ENCODE data around the gene CCNI2. TPM values are rescaled to one million over a fixed set of nuclear protein-coding genes. Genes with fewer than 3 reads are reported as not detected.

CCNI2 gene
- total RNA-seq, 1 experiment from 2014 or later = 1.7 TPM

DNA sequence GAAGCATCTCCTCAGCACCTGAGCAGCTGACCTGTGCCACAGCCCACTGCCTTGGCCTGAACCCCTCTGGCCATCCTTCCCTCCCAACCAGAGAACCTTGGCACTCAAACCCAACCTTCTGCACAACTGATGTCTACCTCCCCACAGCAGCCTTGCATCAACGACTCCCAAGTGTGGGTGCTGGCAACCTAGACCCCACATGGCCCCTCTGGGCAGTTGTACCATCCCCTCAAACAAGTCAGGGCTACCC is 19.5 kb downstream of the CCNI2 start:
- no peak for DNase-seq (ENCODE audit: low spot score)
- H3K36me3 Mint-ChIP-seq = 0 out of 2 replicates have a peak, but pooled peaks cover 2% of the 10 kb centered on the region
- POLR2A ChIA-PET = no interaction called here
- ATAC-seq = no peak
- H3K4me3 Mint-ChIP-seq = no peak overlapping the region
- no peaks in the 10 kb centered on the region for H3K27me3 Mint-ChIP-seq (ENCODE audit: low read depth)
- peaks cover 10% of the 10 kb centered on the region for H3K4me1 Mint-ChIP-seq
- TF ChIP-seq NFYB (CRISPR knock-in tag; conservative IDR thresholded peaks at IDR 0.05; ENCODE audit: low read depth) (no peak), ZMAT4 (CRISPR knock-in tag; IDR thresholded peaks at IDR 0.05) (no peak), SMAD4 (CRISPR knock-in tag; IDR thresholded peaks at IDR 0.05) (no peak), MLX (CRISPR knock-in tag; IDR thresholded peaks at IDR 0.05) (no peak), ZNF423 (CRISPR knock-in tag; IDR thresholded peaks at IDR 0.05) (no peak), JAZF1 (CRISPR knock-in tag; IDR thresholded peaks at IDR 0.05) (no peak), TCF7 (CRISPR knock-in tag; IDR thresholded peaks at IDR 0.05; ENCODE audit: low read depth) (no peak), ATF2 (CRISPR knock-in tag; IDR thresholded peaks at IDR 0.05; ENCODE audit: borderline replicate concordance, low read depth) (no peak), CREM (CRISPR knock-in tag; IDR thresholded peaks at IDR 0.05) (no peak), RELA (CRISPR knock-in tag; IDR thresholded peaks at IDR 0.05; ENCODE audit: borderline replicate concordance) (no peak), ZSCAN18 (CRISPR knock-in tag; IDR thresholded peaks at IDR 0.05) (no peak), ELF4 (CRISPR knock-in tag; IDR thresholded peaks at IDR 0.05; ENCODE audit: low read depth) (no peak)
- TF ChIP-seq, protein P1, sequence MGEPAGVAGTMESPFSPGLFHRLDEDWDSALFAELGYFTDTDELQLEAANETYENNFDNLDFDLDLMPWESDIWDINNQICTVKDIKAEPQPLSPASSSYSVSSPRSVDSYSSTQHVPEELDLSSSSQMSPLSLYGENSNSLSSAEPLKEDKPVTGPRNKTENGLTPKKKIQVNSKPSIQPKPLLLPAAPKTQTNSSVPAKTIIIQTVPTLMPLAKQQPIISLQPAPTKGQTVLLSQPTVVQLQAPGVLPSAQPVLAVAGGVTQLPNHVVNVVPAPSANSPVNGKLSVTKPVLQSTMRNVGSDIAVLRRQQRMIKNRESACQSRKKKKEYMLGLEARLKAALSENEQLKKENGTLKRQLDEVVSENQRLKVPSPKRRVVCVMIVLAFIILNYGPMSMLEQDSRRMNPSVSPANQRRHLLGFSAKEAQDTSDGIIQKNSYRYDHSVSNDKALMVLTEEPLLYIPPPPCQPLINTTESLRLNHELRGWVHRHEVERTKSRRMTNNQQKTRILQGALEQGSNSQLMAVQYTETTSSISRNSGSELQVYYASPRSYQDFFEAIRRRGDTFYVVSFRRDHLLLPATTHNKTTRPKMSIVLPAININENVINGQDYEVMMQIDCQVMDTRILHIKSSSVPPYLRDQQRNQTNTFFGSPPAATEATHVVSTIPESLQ (CRISPR knock-in tag; IDR thresholded peaks at IDR 0.05) = no peak
- TF ChIP-seq, protein P2, sequence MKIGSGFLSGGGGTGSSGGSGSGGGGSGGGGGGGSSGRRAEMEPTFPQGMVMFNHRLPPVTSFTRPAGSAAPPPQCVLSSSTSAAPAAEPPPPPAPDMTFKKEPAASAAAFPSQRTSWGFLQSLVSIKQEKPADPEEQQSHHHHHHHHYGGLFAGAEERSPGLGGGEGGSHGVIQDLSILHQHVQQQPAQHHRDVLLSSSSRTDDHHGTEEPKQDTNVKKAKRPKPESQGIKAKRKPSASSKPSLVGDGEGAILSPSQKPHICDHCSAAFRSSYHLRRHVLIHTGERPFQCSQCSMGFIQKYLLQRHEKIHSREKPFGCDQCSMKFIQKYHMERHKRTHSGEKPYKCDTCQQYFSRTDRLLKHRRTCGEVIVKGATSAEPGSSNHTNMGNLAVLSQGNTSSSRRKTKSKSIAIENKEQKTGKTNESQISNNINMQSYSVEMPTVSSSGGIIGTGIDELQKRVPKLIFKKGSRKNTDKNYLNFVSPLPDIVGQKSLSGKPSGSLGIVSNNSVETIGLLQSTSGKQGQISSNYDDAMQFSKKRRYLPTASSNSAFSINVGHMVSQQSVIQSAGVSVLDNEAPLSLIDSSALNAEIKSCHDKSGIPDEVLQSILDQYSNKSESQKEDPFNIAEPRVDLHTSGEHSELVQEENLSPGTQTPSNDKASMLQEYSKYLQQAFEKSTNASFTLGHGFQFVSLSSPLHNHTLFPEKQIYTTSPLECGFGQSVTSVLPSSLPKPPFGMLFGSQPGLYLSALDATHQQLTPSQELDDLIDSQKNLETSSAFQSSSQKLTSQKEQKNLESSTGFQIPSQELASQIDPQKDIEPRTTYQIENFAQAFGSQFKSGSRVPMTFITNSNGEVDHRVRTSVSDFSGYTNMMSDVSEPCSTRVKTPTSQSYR (CRISPR knock-in tag; IDR thresholded peaks at IDR 0.05) = no peak
- TF ChIP-seq, protein P3, sequence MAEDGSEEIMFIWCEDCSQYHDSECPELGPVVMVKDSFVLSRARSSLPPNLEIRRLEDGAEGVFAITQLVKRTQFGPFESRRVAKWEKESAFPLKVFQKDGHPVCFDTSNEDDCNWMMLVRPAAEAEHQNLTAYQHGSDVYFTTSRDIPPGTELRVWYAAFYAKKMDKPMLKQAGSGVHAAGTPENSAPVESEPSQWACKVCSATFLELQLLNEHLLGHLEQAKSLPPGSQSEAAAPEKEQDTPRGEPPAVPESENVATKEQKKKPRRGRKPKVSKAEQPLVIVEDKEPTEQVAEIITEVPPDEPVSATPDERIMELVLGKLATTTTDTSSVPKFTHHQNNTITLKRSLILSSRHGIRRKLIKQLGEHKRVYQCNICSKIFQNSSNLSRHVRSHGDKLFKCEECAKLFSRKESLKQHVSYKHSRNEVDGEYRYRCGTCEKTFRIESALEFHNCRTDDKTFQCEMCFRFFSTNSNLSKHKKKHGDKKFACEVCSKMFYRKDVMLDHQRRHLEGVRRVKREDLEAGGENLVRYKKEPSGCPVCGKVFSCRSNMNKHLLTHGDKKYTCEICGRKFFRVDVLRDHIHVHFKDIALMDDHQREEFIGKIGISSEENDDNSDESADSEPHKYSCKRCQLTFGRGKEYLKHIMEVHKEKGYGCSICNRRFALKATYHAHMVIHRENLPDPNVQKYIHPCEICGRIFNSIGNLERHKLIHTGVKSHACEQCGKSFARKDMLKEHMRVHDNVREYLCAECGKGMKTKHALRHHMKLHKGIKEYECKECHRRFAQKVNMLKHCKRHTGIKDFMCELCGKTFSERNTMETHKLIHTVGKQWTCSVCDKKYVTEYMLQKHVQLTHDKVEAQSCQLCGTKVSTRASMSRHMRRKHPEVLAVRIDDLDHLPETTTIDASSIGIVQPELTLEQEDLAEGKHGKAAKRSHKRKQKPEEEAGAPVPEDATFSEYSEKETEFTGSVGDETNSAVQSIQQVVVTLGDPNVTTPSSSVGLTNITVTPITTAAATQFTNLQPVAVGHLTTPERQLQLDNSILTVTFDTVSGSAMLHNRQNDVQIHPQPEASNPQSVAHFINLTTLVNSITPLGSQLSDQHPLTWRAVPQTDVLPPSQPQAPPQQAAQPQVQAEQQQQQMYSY (CRISPR knock-in tag; IDR thresholded peaks at IDR 0.05) = no peak
- no peaks in the 10 kb centered on the region for H3K9me3 Mint-ChIP-seq
- H3K27ac Mint-ChIP-seq = no peak overlapping the region
- CTCF ChIA-PET = interaction anchor here (1.1 to 1.4 kb wide), 2 partner anchors 20 to 53 kb away, joined by 3 to 6 read pairs; partner anchors contain the start of gene CCNI2

Data from WTC11 (cell line).